Body of pancreas (tissue), 4 donors: ENCODE data around the gene TBCK.

Experiments
- POLR2A ChIP-seq, 3 donors: fragments of 450-650 bp; IDR thresholded peaks; one replicate each; pipeline ENCODE4 v1.6.1; 2016; ENCODE audit warnings: antibody characterized with exemption in 3 of 3, mild to moderate bottlenecking in 2 of 3
- TF ChIP-seq, protein P1 (sequence below), 7 experiments: fragments of 450-650 bp in 4 of 7; fragments of 200-600 bp in 3 of 7; sonication (generic) in 3 of 7; IDR thresholded peaks; one replicate each; pipeline ENCODE4 v1.5.1; 2016 to 2019; ENCODE audit warnings: antibody characterized with exemption in 7 of 7

DNA sequence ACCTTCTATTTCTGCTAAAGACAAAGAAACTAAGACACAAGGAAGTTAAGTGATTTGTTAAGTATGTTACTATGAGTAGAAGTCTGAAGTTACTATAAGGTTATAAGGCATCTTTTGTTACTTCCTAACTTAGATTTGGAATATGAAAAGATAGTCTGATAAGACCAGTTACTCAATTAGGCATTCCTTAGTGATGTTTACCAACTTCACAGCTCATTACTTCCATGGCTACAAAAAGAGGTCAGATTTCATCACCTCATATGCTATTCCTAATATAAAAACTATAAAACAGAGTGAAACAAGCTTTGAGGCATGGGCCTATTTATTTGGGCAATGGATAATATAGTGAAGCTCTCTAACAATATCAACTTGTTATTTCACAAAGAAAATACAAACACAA is 143.1 kb downstream of the TBCK start:
- no peak for TF ChIP-seq POLR2A (IDR thresholded peaks at IDR 0.05)
- TF ChIP-seq, protein P1, sequence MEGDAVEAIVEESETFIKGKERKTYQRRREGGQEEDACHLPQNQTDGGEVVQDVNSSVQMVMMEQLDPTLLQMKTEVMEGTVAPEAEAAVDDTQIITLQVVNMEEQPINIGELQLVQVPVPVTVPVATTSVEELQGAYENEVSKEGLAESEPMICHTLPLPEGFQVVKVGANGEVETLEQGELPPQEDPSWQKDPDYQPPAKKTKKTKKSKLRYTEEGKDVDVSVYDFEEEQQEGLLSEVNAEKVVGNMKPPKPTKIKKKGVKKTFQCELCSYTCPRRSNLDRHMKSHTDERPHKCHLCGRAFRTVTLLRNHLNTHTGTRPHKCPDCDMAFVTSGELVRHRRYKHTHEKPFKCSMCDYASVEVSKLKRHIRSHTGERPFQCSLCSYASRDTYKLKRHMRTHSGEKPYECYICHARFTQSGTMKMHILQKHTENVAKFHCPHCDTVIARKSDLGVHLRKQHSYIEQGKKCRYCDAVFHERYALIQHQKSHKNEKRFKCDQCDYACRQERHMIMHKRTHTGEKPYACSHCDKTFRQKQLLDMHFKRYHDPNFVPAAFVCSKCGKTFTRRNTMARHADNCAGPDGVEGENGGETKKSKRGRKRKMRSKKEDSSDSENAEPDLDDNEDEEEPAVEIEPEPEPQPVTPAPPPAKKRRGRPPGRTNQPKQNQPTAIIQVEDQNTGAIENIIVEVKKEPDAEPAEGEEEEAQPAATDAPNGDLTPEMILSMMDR (IDR thresholded peaks at IDR 0.05) = no peak
